SK-MEL-5 (cell line): ENCODE data around the gene RUNDC3A. TPM values are rescaled to one million over a fixed set of nuclear protein-coding genes. Genes with fewer than 3 reads are reported as not detected.

Source experiments
- DNase-seq: peaks from one replicate; pipeline ENCODE4 v3.0.0-alpha.2; 2016; ENCODE audit warnings: low read depth, low spot score
- in situ Hi-C: cut with HindIII; loops from 2 replicates; pipeline ENCODE4 v1.10.0; 2016; ENCODE audit warnings: low sequenced_read_pairs, high pct_unique_total_duplicates, low pct_unique_long_range_greater_than_20kb
- total RNA-seq: library from RNA; depleted of rRNA; stranded (reverse); fragments of >200 nt; shearing (Covaris generic); gene quantifications from 2 replicates; pipeline ENCODE4 v1.2.3, GENCODE V29; 2014

The RUNDC3A gene
- total RNA-seq, 1 experiment from 2014 or later, result 0.50 TPM

DNA sequence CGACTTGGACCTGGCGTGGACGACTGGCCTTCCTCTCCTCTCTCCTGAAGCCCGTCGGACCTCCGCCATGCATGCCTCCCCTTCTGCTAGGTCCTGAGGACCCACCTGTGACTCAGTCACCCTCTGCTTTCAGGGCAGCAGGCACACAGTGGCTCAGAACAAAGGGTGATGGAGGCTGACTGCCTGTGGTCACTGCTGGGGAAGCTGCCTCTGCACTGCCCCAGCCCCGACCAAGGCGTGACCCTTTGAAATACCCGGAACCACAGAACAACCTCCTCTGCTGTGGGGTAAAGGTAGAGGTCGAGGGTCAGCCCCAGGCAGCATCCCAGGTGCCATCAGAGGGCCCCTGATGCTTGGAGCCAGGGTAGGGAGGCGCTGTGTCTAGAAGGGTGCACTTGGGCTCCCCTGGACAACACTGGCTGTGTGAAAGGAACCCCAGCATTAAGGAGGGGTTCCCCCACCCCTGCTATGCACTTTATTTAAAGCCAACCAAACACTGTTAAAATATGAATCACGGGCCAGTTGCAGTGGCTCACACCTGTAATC is 27.9 kb upstream of the RUNDC3A start:
- in situ Hi-C loops, result no loop called here
- DNase-seq, result no peak

DNA sequence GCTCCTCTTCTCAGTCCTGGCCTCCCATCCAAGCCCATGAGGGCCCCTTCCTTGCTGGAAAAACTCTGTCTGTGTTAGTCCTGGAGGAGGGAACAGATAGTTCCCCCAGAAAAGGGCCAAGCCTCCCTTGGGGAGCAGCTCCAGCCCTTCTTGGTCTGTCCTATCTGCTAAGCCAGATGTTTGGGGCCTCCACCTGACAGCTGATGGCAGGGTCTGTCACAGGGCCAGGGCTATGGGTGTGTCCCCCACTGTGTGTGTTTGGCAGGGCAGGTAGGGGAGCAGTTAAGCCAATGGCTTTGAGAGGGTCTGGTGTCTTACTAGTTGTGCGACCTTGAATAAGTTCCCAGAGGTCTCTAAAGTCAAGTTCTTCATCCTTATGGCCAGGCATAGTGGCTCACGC is 26.8 kb upstream of the RUNDC3A start:
- no peak for DNase-seq
- in situ Hi-C loops, result no loop called here

DNA sequence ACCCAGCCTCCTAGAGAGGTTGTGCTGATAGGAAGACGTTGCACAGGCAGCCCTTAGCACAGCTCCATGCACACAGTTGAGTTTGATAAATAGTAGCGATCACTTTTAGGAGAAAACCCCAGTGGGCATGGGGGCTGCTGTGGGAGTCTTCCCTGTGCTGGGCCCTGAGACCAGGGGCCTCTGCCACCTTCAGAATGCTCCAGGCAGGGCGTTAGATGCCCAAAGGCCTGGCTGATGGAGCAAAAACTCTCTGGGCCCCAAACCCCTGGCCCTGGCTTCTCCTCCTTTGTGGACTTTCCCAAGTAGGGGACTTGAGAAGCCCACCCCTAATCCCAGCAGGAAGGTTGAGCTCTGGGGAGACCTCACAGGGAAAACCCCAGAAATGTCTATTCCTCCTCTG is 26.1 kb upstream of the RUNDC3A start:
- in situ Hi-C loops, result no loop called here
- DNase-seq, result no peak

DNA sequence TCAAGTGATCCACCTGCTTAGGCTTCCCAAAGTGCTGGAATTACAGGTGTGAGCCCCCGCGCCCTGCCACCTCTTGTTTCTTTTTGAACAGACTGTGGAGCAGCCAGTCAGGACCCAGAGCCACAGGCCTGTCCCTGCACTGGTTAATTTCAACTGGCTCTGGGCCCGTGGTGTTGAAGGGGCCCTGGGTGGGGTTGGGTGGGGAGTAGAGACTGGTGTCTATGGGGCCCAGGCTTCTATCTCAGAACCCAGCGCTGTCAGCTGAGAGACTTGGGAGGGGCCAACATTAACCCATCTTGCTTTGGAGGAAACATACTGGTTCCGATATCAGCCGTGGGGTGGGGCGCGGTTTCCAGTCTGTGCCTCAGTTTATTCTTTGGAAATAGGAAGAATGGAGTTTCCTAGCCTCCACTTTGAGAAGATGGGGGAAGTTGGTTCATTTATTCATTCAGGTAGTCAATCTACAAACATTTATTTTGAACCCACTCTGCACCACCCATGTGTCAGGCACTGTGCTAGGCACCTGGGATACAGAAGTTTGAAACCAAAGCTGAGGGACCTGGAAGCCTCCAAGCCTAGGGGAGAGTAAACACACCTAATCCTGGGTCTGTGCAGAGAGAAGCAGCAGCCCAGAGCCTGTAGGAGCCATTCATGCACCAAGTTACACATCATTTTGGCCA is 24.9 kb upstream of the RUNDC3A start:
- in situ Hi-C loops, result no loop called here
- no peak for DNase-seq

DNA sequence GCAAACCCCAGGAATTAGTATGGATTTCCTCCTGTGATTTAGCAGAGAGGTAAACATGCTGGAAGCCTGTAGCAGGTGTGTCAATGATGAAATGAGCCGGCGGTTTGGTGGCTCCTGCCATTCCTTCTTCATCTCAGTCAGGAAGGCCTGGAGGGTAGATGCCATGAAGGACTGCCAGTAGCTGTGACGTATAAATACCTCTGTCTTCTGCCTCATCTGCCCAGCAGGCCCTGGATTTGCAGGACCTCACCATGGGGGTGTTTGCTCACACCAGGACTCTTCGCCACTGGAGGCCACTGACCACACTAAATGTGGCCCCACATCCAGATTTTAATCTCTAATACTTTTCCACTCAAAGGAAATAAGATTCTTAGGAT is 24.4 kb upstream of the RUNDC3A start:
- DNase-seq, result no peak
- in situ Hi-C loops, result no loop called here

DNA sequence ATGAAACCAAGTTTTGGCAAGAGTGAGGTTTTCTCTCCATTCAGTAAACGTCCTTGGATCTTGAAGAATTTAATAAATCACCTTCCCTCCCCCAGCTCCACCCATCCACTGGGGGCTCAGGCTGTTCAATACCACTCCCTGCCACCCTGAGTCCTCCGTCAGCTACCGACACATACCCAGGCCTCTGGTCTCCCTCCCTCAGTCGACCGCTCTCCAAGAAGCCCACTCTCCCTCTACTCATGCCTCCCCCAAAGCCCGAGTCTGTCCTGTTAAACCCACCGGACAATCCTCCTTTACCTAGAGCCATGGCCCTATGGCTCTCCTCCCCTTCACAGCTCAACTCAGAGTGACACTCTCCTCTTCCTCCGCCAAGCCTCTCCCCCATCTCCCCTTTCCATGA is 20.8 kb upstream of the RUNDC3A start:
- no peak for DNase-seq
- in situ Hi-C loops, result no loop called here

DNA sequence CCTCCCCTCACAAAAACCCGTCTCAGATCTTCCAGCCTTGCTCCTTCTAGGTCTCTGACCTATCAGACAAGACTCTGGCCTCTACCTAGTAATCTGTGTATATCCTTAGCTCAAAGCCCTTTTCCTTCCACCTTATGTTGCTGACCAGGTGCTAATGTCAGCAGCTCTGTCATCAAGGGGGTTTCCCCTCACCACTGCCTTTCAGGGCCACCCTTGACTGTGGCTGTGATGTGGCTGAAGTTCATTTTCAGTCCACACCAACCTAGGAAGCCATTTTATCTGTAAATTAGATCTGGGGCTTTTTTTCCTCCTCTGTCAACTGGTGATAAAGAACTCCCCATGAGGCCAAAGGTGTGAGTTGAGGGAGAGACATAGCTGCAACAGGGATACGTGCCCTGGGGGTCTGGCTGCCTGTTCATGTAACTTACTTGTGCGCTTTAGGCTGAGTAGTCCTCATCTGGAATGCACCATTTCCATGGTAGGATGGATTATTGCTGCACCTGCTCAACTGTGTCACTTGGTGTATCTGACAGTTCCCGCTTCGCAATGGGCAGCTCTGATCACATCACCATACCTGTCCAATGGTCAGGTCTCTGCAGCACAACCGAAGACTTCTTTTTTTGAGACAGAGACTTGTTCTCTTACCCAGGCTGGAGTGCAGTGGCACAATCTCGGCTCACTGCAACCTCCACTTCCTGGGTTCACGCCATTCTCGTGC is 14.7 kb upstream of the RUNDC3A start:
- no peak for DNase-seq
- in situ Hi-C loops, result no loop called here

DNA sequence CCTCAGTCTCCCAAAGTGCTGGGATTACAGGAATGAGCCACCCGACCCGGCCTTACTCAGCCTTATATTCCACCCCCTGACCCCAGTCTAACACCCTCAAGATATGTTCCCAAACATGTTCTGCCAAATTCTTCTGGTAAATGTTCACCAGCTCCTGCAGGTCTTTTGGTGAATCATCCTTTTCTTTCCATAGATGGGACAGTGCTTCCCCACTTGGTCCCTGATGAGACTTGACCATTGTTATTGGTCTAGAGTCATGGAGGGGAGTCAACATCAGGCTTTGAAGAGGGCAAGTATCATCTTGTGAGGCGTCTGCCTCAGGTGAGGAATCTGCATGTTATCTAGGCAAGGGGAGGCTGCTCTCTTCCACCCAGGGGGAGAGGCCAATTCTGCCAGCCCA is 10.4 kb upstream of the RUNDC3A start:
- in situ Hi-C loops, result no loop called here
- no peak for DNase-seq

DNA sequence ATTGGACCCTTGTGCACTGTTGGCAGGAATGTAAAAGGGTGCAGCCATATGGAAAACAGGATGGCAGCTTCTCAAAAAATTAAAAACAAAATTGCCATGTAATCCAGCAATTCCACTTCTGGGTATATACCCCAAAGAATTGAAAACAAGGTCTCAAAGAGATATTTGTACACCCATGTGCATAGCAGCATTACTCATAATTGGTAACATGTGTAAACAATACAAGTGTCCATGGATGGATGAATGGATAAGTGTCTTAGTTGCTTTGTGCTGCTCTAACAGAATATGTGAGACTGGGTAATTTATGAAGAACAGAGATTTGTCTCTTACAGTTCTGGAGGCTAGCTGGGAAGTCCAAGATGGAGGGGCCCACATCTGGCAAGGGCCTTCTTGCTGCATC is 3.8 kb upstream of the RUNDC3A start:
- no peak for DNase-seq
- in situ Hi-C loops, result no loop called here

DNA sequence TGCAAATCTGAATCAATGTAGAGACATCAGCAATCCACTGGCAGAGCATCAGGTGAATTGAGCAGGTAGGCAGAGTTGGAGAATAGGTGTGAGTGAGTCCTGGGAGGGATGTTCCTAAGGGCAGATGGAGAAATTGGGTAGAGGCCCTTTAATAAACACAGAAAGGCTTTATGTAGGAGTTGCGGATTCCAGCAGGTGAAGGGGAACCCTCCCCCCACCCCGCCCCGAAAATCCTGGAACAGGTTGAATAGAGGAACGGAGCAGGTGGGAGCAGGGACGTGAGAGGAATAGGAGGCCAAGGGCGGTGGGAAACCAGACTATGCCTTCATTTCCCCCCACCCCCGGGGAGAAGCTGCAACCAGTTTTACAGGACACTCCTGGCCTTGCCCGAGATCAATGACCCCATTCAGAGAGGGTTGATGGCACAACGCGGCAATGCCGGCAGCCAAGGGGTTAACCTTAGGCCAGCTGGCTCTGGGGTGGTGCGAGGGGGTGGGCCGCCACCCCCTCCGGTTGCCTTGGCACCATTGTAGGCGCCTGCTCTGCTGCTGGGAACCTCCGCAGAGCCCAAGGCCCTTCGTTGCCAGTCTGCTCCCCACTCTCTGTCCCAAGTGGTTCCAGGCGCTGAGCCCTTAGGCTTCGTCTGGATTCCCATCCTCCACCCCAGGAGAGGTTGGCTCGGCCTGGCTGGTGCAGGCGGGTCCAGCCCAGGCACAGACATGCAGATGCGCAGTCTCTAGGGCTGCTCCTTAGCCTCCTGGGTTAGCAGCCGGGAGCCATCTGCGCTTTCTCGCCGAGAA is 814 bp upstream of the RUNDC3A start:
- in situ Hi-C loops, result no loop called here
- DNase-seq, result peak; percentile 64

DNA sequence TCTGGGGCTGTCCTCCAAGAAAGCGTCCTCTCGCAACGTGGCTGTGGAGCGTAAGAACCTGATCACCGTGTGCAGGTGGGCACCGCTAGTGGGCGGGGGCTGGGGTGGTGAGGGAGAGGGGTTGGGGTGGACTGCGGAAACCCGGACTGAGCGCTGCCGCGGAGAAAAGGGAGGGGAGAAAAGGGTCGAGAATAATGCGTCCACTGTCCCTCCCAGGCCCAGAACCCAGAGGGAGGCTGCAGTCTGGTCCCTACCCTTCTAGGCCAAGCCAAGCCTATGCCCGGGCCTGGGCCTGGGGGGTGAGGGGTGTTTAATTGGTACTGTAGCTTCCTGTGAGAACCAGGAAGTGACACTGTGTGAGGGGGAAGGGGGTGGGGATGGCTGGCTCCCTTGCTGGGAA is 464 bp downstream of the RUNDC3A start:
- in situ Hi-C loops, result no loop called here
- no peak for DNase-seq

DNA sequence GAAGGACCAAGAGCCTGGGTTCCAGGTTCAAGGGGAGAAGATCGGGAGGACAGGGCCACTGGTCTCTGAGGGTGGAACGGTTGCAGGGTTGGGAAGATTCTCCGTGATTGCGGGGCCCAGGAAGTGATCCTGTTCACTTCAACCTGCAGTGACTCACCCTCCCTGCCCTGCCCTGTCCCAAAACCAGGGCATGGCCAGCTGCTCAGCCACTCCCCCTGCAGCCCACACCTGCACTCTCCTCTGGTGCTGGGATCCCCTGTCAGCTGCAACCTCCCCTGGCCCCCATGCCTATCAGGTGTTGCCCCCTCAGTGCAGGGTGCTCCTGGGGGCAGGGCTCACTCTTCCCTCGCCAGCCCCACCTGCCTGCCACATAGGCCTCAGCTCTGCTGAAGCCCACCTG is 1.1 kb downstream of the RUNDC3A start:
- in situ Hi-C loops, result no loop called here

DNA sequence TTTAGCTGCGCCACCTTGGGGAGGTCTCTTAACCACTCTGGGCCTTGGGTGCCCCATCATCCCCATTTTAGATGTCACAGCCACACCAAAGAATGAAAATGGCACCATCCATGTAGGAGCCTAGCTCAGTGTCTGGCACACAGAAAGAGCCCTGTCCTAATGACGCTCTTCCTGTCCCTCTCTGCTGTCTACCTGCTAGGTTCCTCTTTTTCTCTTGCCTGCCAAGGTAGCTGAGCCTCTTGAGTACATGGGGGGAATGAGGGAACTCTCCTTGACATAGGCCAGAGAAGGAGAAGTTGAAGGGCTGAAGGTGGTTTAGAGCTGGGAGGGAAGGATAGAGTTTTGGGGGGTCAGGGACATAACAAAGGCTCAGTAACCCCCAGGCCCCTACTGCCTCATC is 1.8 kb downstream of the RUNDC3A start:
- DNase-seq, result no peak
- in situ Hi-C loops, result no loop called here

More for the DNA sequence above, 1.1 kb downstream of the RUNDC3A start:
- no peak for DNase-seq

DNA sequence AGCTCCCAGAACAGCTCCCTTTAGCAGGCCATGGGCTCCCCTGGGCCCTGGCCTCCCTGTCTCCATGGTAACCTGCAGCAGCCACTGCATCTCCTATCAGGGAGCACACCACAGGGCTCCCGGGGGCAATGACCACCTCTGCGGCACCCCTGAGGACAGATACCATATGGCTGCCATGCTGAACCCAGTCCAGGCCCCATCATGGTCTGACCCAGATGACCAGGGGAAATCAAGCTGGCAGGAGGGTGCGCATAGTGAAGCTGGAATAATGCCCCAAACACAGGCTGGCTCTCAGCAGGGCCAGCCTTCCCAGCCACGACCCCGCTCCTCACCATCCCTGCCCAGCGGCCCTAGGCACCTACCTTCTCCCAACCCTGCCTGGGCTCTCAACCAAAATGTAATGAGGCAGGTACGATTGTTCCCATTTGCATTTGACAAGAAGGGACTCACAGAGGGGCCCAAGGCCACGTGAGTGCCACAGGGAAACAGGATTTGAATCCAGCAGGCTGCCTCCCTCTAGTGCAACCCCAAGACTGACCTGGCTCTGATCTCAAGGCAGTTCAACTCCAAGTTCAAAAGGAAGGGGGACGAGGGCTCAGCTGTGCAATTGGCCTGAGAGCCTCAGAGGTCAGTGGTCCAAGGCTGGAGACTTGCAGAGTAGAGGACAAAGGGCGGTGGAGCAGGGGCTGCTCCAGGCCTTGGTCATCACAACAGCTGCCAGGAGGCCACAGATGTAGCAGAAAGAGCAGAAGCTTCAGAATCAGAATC is 2.4 kb downstream of the RUNDC3A start:
- in situ Hi-C loops, result no loop called here

DNA sequence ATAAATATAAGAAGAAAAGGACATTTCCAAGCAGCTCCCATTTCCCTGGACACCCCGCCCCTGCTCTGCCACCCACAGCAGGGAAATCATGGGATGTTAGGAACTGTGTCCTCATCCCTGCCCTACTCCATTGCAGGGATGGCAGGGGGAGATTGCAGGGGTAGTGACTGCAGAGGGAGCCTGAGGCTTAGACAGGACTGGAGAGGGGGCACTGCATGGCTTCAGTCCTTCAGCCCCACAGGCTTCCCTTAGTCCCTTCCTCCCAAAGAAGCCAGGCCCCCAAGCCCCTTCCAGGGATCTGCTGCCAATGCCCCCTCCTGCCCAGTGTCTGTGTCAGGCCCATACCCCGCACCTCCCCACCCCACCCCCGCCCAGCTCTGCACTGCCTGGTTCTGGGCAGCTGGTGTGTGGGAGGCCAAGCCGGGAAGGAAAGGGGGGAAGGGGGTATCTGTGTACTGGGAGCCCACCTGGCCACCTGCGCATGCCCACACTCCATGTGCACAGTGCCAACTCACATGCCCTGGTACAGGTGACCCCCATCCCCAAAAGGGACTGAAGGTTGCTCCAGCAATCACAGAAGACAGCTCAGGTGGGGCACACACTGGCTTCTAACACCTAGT is 3.3 kb downstream of the RUNDC3A start:
- in situ Hi-C loops, result no loop called here

More for the DNA sequence above, 2.4 kb downstream of the RUNDC3A start:
- DNase-seq, result no peak

DNA sequence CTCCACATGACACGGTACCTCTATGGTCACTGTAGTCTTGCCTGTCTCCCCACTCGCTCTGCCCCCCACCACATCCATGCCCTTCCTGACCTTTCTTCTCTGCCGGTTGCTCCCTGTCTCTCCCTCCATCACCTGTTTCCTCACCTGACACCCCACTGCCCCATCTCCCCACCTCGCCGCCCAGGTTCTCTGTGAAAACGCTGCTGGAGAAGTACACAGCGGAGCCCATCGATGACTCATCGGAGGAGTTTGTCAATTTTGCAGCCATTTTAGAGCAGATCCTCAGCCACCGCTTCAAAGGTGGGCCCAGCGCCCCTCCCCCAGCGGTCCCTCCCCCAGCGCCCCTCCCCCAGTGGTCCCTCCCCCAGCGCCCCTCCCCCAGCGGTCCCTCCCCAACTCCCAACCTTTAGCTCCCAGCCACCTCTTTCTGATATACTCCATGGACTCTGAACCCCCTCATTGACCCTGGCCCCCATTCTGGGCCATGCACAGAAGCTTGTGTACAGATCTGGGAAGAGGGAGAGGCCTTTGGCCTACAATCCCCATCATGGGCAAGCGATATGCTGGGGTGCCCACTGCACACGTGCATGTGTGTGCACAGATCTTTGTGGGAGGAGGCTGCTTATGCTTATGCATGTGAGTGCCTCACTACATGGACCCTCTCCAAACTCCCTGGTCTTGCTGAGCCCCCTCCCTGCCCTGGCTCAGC is 4.1 kb downstream of the RUNDC3A start:
- in situ Hi-C loops, result no loop called here
- no peak for DNase-seq

More for the DNA sequence above, 3.3 kb downstream of the RUNDC3A start:
- no peak for DNase-seq

DNA sequence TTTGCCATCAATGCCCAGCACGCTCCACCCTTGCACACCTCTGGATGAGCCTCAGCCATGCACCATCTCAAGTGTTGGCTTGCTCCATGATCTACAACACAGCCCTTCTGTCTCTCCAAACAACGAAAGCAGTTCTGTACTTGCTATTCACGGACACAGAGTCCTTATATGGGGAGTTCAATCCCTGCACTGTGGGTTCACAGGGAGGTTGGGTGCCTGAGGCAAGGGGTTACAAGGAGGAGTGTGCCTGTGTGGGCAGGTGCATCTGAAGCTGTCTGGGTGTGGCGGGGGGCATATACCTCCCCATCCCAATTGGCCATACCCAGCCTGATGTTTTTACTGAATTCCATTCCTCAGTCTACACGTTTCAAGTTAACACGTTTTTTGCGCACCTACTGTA is 5.6 kb downstream of the RUNDC3A start:
- in situ Hi-C loops, result no loop called here
- no peak for DNase-seq
